ENCODE results near the gene SCARB1. TPM values are rescaled to one million over a fixed set of nuclear protein-coding genes. Genes with fewer than 3 reads are reported as not detected.

Gene SCARB1
- total and polyA plus RNA-seq, 9 of the 15 experiments (the other 6 are each of a cell fraction or from before 2014, with no cell fraction given): 0.56 to 157 (median 52.8) TPM

DNA sequence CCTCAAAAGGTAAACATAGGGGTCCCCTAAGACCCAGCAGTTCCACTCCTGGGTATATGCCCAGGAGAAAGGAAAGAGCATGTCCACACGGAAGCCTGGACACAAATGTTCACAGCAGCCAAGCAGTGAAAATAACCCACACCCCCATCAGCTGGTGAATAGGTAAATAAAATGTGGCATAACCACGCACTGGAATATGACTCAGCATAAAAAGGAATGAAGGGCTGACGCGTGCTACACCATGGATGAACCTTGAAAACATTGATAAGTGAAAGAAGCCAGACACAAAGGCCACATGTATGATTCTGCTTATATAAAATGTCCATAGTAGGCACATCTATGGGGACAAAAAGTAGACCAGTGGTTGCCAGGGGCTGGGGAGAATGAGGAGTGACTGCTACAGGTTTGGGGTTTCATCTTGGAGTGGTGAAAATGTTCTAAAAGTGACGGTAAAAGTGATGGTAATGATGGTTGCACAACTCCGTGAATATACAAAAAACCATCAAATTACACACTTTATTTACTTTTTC lies 3.8 kb upstream of the SCARB1 start (continued):
- TF ChIP-seq PCBP1 (IDR thresholded peaks at IDR 0.05; ENCODE audit: low read depth, low read length, poor library complexity, severe bottlenecking): no peak
- no peak for TF ChIP-seq ZFP36 (IDR thresholded peaks at IDR 0.05; ENCODE audit: low read depth, low read length, partially characterized antibody)
- TF ChIP-seq PRMT5 (CRISPR knock-in tag; IDR thresholded peaks at IDR 0.05): no peak
- TF ChIP-seq THRAP3 (IDR thresholded peaks at IDR 0.05; ENCODE audit: borderline replicate concordance): no peak; the same call in 1 of the 2 replicates
- TF ChIP-seq, protein P1, sequence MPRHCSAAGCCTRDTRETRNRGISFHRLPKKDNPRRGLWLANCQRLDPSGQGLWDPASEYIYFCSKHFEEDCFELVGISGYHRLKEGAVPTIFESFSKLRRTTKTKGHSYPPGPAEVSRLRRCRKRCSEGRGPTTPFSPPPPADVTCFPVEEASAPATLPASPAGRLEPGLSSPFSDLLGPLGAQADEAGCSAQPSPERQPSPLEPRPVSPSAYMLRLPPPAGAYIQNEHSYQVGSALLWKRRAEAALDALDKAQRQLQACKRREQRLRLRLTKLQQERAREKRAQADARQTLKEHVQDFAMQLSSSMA (CRISPR knock-in tag; IDR thresholded peaks at IDR 0.05): no peak
- TF ChIP-seq, protein P2, sequence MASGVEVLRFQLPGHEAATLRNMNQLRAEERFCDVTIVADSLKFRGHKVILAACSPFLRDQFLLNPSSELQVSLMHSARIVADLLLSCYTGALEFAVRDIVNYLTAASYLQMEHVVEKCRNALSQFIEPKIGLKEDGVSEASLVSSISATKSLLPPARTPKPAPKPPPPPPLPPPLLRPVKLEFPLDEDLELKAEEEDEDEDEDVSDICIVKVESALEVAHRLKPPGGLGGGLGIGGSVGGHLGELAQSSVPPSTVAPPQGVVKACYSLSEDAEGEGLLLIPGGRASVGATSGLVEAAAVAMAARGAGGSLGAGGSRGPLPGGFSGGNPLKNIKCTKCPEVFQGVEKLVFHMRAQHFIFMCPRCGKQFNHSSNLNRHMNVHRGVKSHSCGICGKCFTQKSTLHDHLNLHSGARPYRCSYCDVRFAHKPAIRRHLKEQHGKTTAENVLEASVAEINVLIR (CRISPR knock-in tag; IDR thresholded peaks at IDR 0.05): no peak
- TF ChIP-seq ZFPM2 (CRISPR knock-in tag; IDR thresholded peaks at IDR 0.05): no peak
- no peak for TF ChIP-seq ELF2 (CRISPR knock-in tag; IDR thresholded peaks at IDR 0.05)
- TF ChIP-seq ZBTB8A (IDR thresholded peaks at IDR 0.05; ENCODE audit: partially characterized antibody): no peak
- no peak for TF ChIP-seq TBP (optimal IDR thresholded peaks at IDR 0.05; ENCODE audit: low read depth, low read length)
- TF ChIP-seq KAT2B (IDR thresholded peaks at IDR 0.05; ENCODE audit: low read depth, low read length): no peak
- TF ChIP-seq ELF4 (CRISPR knock-in tag; IDR thresholded peaks at IDR 0.05): 0 out of 2 replicates have a peak, but pooled peaks have one; percentile 15
- no peak for TF ChIP-seq SUPT5H (IDR thresholded peaks at IDR 0.05)
- TF ChIP-seq DIDO1 (tag; IDR thresholded peaks at IDR 0.05; ENCODE audit: low read depth): 0 out of 2 replicates have a peak, but pooled peaks have one; percentile 44
- TF ChIP-seq ZNF699 (CRISPR knock-in tag; IDR thresholded peaks at IDR 0.05; ENCODE audit: insufficient replicate concordance): no peak
- peak; percentile 56; the same call in 1 of the 2 replicates for TF ChIP-seq FOSL1 (tag; conservative IDR thresholded peaks at IDR 0.05)
- no peak for TF ChIP-seq RNF2 (IDR thresholded peaks at IDR 0.05)
- TF ChIP-seq POLR3G (IDR thresholded peaks at IDR 0.05; ENCODE audit: extremely low read depth, insufficient read length, insufficient replicate concordance): no peak
- TF ChIP-seq PML (IDR thresholded peaks at IDR 0.05; ENCODE audit: low read length): no peak
- no peak for TF ChIP-seq HMG20B (CRISPR knock-in tag; IDR thresholded peaks at IDR 0.05)
- TF ChIP-seq ADNP (tag; IDR thresholded peaks at IDR 0.05): no peak
- TF ChIP-seq ZNF707 (CRISPR knock-in tag; conservative IDR thresholded peaks at IDR 0.05): no peak
- TF ChIP-seq POU5F1 (IDR thresholded peaks at IDR 0.05; ENCODE audit: borderline replicate concordance, low read depth, low read length, partially characterized antibody): no peak
- no peak for TF ChIP-seq ZNF695 (CRISPR knock-in tag; IDR thresholded peaks at IDR 0.05)
- no peak for TF ChIP-seq ZNF217 (CRISPR knock-in tag; IDR thresholded peaks at IDR 0.05)
- no peak for TF ChIP-seq RFX5 (IDR thresholded peaks at IDR 0.05; ENCODE audit: low read depth, low read length)
- no peak for TF ChIP-seq ZNF274 (IDR thresholded peaks at IDR 0.05; ENCODE audit: borderline replicate concordance, low read depth, low read length)
- TF ChIP-seq, protein P3, sequence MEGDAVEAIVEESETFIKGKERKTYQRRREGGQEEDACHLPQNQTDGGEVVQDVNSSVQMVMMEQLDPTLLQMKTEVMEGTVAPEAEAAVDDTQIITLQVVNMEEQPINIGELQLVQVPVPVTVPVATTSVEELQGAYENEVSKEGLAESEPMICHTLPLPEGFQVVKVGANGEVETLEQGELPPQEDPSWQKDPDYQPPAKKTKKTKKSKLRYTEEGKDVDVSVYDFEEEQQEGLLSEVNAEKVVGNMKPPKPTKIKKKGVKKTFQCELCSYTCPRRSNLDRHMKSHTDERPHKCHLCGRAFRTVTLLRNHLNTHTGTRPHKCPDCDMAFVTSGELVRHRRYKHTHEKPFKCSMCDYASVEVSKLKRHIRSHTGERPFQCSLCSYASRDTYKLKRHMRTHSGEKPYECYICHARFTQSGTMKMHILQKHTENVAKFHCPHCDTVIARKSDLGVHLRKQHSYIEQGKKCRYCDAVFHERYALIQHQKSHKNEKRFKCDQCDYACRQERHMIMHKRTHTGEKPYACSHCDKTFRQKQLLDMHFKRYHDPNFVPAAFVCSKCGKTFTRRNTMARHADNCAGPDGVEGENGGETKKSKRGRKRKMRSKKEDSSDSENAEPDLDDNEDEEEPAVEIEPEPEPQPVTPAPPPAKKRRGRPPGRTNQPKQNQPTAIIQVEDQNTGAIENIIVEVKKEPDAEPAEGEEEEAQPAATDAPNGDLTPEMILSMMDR (IDR thresholded peaks at IDR 0.05 in 2 of 3, conservative IDR thresholded peaks at IDR 0.05 in 1 of 3; ENCODE audit: insufficient read depth in 2 of 3, low read depth in 1 of 3, low read length in 3 of 3): no peak
- TF ChIP-seq RBM15 (IDR thresholded peaks at IDR 0.05; ENCODE audit: insufficient read depth, low read length): no peak
